NCI-H446 (cell line): ENCODE measurements around the gene SMC3.
A peak's percentile ranks its signal among the peaks of the same experiment; 100 is the strongest.
"Not testable (repeated sequence)": the region's sequence is repeated elsewhere in the genome, so short reads cannot be mapped to it uniquely, and the experiment has no call there.

Source experiments
- DNase-seq, 2 experiments: peaks; one replicate each; lab custom pipeline; 2025; lab: John Stamatoyannopoulos, UW

The SMC3 gene

DNA sequence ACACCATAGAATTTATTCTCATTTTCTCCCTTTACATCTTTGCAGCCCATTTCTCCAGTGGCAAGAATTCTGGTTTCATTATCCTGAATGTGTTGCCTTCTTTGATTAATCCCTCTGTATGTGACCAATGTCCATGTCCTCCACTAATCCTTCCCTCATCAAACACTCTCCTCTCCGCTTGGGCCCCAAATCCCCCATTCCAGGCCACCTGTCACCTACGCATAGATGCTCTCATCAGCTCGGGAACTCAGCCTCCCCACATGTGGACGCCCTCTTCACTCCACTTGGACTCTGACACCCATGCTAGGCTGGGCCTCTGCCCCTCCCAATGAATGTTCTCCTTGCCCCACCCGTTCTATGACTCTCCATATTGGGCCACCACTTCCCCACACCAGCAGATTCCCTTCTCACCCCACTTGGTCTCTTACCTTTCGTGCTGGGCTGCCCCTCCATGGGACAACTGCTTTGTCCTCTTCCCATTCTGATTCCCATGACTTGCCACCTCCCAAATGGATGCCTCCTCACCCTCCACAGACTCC lies 57.9 kb downstream of the SMC3 start:
- DNase-seq = no peak

DNA sequence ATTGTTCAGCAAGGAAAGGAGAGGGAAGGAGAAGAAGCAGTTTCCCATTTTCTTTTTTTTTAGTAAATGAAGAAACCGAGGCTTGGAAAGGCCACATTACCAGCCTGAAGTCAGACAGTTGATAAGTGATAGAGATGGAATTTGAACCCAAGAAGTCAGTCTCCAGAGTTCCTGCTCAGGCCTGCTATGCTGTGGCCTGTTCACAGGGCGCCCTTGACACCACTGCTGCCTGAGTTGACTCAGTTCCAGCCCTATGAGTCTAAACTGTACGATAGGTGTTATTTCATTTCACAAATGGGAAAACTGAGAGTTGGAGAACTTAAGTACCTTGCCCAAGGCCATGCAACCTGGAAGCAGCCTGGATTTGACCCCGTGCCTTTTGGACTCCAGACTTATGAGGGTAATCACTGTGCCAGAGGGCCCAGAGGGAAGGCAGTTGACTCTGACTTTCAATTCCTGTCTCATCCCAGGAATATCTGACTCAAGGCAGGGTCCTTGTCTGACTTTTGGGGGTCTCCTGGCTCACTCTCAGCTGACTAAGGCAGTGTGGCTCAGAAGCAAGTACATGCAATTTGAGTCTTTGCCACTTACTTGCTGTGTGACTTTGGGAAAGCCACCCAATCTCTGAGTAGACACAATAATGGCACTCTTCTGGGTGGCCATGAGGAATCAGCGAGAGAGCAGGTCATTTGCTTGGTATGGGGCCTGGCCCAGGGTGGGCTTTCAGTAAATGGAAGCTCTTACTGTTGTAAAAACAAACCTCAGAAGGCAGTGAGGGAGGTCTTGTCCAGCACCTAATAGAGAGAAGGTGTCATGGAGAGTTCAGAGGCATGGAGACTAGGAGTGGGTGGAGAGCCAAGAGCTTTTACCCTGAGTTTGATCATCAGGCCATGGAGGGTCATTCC lies 58.7 kb downstream of the SMC3 start:
- DNase-seq = no peak

DNA sequence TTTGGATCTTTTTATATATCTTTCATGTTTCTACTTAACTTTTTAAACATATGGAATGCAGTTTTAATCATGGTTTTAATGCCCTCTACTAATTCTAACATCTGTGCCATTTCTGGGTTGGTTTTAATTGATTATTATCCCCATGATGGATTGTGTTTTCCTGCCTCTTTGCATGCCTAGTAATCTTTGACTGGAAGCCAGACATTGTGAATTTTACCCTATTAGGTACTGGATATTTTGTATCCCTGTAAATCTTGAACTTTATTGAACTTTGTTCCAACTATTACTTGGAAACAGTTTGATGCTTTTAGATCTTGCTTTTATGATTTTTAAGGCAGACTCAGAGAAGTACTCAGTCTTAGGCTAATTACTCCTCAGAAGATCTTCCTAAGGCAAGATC lies 60.7 kb downstream of the SMC3 start:
- no peak for DNase-seq

DNA sequence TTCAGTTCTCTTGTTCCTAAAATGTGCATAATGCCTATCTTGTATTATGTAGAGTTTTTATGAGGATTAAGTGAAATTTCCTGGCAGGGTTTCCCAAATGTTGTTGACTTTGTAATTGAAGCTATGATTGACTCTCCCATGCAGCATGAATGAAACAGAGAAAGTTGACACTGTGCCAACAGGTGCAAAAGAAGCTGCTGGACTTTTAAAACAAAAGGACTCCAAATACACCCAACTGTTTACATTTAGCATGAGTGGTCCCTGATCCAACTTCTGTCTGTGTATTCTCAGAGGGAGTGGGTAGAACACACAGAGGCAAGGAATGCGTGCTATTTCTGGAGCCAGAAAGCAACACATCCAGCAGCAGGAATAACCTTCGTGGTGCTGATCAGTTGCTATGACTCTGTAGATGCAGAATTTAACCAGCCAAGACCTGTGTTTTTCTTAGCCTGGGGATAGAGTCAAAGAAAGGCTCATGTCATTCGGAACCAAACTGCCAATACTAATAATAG lies 62.2 kb downstream of the SMC3 start:
- DNase-seq = peak in 1 of 2 experiments; percentile 40

DNA sequence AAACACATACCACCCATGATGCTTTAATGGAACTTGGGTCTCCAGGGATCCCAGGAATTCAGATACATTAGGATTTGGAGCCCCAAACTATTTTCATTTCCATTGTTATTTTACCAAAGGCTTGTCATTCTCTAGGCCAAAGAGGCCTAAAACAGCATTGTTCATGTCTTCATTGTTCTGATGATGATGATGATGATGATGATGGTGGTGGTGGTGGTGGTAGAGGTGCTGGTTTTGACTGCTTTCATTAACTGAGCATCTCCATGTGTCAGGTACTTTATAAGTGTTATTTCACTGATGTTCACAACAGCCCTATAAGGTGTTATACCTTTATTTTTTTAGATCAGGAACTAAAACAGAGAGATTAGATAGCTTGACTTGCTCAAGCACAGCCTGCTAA lies 64.4 kb downstream of the SMC3 start:
- DNase-seq = no peak

DNA sequence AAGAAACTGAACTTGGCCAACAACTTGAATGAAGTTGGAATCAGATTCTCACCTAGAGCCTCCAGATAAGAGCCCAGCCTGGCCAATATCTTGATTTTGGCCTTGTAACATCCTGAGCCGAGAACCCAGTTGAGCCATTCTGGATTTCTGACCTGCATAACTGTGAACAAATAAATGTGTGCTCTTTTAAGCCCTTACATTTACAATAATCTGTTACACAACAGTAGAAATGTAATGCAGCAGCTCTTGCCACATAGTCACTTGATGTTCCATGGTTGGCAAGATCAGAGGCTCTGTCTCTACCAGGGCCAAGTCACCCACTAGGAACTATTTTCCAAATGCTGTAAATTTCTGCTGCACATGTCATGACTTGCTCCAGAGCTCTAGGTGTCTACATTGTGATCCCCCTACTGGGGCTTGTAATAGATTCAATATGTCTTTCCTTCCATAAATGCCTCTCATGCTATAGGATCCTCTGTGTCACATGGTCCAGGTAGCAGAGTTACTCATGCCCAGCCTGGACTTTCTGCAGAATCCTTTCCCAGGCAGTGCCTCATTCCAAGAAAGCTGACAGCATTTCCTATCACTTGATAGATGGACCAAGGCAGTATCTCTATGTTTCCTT lies 65.2 kb downstream of the SMC3 start:
- DNase-seq = peak in 1 of 2 experiments; percentile 42

DNA sequence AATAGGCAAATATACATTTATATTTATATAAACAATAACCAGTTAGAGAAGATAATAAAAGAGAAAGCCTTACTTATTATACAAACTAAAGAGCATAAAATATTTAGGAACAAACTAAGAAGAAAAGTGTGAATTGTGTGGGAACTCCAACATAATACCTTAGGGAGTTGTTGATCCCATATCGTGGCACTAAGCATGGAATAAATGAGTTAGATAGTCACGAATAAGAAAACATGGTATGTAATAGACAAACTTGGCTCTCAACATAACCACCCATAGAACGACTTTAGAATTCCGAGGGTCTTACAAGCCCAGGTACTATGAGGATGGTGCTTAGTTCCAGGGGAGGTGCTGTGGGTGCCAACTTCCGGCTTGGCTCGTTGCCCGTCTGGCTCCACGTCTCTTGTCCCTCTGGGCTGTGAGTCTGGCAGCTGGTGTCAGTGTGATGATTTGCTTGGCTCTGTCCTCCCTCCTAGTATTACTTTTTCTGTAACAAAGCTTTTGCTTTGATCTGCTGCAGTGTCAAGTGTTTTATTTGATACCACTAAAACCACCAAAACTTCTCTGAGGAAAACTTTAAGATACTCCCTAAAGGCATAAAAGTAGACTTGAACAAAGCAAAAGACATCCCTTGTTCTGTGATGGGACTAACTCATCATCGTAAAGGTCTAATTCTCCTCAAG lies 67.2 kb downstream of the SMC3 start:
- peak in 1 of 2 experiments; percentile 59 for DNase-seq

DNA sequence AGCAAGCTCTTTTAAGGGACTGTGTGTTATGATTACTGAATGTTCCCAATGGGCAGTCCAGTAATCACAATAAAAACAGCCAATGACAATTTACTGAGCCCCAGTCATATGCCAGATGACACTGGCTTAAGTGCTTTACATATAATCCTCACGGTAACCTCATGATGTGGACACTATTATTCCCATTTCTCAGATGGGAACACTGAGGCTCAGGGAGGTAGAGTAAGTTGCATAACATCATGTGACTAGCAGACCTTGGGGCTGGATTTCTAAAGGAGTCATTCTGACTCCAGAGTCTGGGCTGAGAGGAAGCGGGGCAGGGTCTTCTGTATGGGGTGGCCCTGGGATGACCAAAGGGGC lies 69.1 kb downstream of the SMC3 start:
- DNase-seq = no peak

DNA sequence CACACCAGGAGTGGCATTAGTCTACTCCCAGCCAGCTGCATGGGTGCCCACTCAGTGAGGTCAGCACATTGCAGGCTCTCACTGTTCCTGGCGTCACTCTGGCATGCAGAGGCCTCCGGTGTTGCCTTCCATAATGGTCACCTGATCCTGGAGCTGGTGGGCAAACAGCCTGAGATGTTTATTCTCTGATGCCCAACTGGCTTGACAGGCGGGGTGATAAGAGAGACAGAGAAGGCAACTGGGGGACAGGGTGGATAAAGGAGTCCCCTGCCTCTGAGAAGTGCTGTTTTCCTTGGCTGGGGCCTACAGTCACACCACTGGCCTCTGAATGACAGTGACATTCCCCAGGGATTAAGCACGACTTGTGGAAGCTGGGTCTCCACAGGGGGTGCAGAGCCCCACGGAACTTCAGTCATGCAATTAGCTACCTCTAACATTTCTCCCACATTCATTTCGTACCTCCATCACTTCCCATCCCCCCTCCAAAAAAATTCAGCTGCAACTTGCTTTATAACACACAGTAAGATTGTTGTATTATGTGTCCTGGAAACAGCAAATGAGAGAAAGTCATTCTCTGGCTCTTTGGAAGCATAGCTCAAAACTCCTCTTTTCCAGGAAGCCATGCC lies 69.5 kb downstream of the SMC3 start:
- no peak for DNase-seq

DNA sequence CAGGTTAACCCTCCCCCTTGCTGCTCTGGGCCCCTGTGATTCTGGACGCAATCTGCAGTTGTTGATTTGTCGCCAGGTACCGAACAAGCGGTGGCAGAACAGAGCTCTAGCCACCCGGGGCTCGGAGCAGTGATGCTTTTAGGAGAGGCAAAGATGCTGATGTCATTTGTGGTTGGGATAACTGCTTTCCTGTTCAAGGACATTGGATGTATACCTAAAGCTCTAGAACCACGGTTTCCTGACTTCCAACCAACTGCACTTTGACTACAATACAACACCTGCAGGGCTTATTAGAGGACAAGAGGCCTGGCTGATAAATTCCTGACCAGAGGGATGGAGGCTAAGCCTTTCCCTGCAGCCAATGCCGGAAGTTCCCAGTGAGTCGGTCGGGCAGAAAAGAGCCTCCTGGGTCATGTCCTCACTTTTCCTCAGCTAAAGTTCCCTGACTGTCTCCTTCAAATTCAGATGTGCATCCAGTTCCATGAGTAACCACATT lies 70.1 kb downstream of the SMC3 start:
- no peak for DNase-seq

DNA sequence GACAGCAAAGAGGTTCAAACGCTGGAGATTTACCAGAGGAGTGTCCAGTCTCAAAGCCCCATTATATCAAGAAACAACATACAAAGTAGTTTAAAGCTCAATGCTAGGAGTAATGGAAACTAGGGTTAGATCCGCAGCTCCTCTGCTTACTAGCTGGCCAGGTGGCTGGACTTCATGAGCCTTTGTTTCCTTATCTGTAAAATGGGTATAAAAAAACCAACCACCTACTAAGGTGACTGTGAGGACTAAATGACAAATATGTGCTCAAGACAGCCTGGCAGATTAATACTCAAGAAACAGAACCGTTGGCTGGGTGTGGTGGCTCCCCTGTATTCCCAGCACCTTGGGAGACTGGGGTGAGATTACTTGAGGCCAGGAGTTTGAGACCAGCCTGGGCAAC lies 70.8 kb downstream of the SMC3 start:
- no peak for DNase-seq

DNA sequence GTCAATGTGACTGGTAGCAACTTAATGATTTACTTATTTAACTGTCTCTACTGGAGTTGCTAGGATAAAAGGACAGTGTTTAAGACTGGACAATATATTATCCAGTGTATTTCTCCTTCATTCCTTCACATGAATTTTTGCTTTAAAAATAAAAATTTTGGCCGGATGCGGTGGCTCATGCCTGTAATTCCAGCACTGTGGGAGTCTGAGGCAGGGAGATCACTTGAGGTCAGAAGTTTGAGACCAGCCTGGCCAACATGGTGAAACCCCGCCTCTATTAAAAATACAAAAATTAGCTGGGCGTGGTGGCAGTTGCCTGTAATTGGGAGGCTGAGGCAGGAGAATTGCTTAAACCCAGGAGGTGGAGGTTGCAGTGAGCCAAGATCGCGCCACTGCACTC lies 71.6 kb downstream of the SMC3 start:
- DNase-seq = not testable (repeated sequence)

DNA sequence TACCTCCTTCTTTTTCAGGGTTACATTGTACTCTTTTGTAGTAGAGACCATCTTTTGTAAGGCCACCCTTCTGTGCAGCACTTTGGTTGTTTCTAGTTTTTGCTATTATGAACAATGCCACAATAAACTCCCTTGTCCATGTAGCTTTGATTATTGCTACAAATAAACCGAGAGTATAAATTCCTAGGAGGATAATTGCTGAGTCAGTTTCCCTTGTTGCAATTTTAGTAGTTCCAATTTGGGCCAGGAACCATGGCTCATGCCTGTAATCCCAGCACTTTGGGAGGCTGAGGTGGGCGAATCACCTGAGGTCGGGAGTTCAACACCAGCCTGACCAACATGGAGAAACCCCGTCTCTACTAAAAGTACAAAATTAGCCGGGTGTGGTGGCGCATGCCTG lies 72.4 kb downstream of the SMC3 start:
- not testable (repeated sequence) for DNase-seq

DNA sequence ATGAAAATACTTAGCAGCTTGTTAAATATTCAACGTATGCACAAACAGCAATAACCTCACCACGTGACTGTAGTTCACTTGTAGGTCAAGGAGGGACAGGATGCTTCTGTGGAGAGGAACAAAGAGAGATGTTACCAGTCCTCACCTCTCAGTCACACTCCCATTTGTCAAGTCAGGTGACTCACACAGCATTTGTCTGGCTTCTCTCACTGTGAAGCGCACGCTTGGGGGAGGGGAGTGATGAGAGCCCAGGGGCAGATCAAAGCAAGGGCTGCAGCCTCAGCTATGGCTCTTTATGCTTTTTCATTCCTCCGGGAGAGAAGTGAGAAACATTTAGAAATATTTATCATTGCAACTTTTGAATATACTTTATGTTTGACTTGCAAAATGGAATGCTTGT lies 73.8 kb downstream of the SMC3 start:
- no peak for DNase-seq

DNA sequence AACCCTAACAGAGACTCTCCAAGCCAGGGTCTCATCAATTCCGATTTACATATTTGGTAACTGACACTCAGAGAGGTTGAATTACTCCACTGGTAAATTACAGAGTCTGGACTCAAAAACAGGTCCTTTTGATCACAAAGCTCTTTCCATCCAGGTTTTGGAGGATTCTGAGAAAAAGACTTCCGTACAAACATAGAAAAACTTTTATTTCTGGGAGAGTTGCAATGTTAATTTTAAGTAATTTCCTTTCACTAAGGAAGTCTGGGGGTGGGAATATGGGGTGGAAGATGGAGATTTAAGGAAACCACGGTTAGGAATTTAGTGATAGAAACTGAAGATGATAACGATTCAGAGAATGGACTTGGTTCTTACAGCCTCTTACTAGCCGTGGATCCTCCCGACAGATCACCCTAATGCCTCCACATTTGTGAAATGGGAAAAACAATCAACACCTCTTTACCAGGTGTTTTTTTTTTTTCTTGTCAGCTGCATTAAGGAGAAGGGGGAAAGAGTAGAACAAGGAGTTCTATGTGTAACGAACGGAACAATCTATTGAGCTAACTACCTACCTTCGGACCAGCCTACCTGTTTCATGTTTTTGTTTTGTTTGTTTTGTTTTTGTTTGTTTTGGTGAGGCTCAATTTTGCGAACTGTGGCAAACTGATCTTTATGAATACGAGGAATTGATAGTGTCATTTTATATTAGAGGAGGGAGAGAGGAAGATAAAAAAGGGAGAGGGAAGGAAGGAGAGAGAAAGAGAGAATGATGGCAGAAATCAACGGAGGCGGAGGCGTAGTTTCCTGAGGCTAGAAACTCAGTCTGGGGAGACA lies 74.9 kb downstream of the SMC3 start:
- DNase-seq = no peak

DNA sequence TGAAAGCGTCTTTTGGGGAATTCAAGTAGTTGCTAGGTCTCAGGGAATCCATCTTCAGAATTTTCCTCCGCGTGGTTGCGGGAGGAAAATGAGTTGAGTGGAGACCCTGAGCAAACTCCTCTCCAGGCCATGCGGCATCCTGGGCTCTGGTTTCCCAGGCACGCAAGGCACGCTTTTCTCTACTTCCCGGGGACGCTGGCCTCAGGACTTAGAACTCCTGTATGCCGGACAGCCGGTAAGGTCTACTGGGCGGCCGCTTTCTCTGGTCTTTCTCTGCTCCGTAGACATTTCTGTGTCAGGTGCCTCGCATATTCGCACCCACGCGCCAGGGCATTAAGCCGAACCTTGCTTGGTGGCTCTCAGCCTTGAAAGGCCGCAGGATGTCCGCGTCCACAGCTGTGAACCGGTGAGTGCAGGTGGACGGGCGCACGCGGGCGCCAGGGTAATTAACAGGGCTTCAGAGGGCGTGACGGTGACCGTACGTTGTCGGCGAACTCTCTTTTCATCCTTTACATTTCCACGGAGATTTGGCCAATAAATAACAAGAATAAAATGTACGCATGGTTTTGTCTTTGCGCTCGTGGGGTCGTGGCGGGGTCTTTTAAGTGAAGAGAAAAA lies 75.6 kb downstream of the SMC3 start:
- no peak for DNase-seq

DNA sequence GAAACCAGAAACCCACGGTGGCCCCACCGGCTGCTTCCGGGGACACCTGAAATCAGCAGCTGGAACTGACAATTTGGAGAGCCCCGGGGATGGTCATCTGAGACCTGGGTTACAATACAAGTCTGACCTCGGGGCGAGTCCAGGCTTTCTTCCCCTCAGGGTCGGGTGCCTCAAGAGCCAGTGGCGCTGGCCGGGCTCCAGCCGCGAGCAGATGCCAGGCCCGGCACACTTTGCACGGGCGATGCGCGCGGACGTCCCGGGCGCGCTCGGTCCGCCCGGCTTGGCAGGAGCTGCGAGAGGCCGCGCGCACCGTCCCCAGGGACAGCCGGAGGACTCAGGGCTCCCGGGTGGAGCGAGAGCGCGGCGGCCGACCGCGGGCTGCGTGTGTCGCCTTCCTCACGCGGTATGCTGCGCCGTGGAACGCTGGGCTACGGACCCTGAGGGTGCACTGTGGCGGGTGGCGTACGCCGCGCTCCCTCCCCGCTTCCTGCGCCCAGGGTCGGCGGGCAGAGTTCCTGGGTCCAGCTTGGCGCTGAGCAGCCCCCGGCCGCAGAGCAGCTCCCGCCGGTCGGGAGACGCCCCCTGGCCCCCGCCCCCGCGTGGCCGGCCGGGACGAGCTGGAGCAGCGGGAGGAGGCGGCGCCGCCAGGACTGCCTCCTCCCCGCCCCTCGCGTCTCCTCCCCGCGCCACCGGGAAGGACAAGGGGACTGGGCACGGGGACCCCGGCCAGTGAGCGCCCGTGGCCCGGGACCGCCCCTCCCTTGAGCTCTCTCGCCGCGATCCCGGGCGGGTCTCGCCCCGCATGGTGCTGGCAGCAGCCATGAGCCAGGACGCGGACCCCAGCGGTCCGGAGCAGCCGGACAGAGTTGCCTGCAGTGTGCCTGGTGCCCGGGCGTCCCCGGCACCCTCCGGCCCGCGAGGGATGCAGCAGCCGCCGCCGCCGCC lies 76.4 kb downstream of the SMC3 start, which contains the start of gene RBM20:
TSS of gene RBM20 (plus strand) at position 684 of the 945 bp plus-strand sequence. CDS start at position 803, 119 bp downstream.
- peak in 1 of 2 experiments; percentile 42 for DNase-seq

DNA sequence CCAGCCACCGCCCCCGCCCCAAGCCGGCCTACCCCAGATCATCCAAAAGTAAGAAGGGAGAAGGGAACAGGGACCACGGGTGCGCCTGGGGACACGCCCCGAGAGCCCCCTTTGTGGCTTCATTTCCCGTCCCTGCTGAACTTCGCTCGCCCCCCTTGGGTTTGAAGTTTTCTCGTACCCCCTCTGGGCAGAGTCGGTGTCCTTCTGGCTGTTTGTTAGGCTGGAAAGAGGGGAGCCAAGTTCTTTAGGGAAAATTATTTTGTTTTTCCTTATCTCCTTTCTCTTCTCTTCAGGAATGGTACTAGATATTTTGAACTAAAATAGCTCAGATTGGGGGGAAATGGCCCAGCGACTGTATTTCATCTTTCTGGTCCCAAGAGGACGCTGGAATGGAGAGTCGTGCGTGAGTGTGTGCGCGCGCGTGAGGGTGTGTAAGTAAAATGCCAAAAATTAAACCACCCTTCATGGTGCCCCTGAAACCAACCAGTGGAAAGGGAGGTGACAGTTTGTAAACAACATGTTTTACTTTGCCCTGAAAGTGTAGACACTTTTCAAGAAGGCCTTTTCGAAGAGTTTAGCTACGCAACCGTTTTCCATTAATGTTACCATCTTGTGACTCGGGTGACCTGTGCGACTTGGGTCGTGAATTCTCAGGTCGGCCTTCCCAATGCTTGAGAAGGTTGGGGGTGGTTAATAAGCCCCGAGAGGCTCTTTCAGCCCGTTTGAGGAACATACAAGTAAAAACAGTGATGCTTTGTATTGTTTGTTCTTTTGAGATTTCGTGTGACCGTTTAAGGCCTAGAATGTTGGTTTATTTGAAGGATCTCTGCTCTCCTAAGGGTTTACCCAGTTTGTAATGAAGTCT lies 77.3 kb downstream of the SMC3 start:
- DNase-seq = no peak
